H1 (cell line): ENCODE results near the gene NFIA. TPM values are rescaled to one million over a fixed set of nuclear protein-coding genes. Genes with fewer than 3 reads are reported as not detected.

Experiments used
- CREB1 ChIP-seq: IDR thresholded peaks from 2 replicates; pipeline ENCODE4 v1.6.1; 2012; ENCODE audit warnings: inconsistent platforms
- RNF2 ChIP-seq: fragments of 200-900, 300-1000 bp; sonication (generic); IDR thresholded peaks from 2 replicates; pipeline ENCODE4 v1.7.1; 2016; ENCODE audit warnings: borderline replicate concordance, low read depth, mild to moderate bottlenecking, antibody characterized with exemption, low read length; ENCODE audit not compliant: poor library complexity, severe bottlenecking; ENCODE audit errors: missing control alignments
- SUZ12 ChIP-seq: fragments of 200-600 bp; sonication (generic); IDR thresholded peaks from 2 replicates; pipeline ENCODE4 v1.6.1; 2012; ENCODE audit warnings: mild to moderate bottlenecking, inconsistent platforms, low read length, moderate library complexity, mixed read lengths
- polyA plus RNA-seq, 7 experiments: library from polyadenylated mRNA; depleted of rRNA in 3 of 7; stranded (reverse) in 5 of 7; unstranded in 2 of 7; fragments of >200 nt in 5 of 7; fragments of 200-250 nt in 2 of 7; gene quantifications; 1 replicate in 5 of 7; 2 replicates in 1 of 7; 4 replicates in 1 of 7; pipeline versions ENCODE4 v1.2.1 to v1.2.3, GENCODE V29; 2011 to 2013; ENCODE audit warnings: missing spikeins in 2 of 7, mixed read lengths in 2 of 7
- total RNA-seq: library from RNA; stranded (reverse); fragmentation: NEBNext Ultra II Directional; extraction: Animal tissue kit (Norgen Biotek cat#: 25700); gene quantifications from 2 replicates; pipeline ENCODE4 v1.2.1, GENCODE V29; 2021
- TF ChIP-seq, protein P1 (sequence below): IDR thresholded peaks from 2 replicates; pipeline ENCODE4 v1.6.1; 2011; ENCODE audit warnings: low read depth, mild to moderate bottlenecking, low read length; ENCODE audit not compliant: insufficient read depth

The NFIA gene
- total and polyA plus RNA-seq, 2 of the 8 experiments (the other 6 are each of a cell fraction or from before 2014, with no cell fraction given), result 1.8 to 2.3 TPM

DNA sequence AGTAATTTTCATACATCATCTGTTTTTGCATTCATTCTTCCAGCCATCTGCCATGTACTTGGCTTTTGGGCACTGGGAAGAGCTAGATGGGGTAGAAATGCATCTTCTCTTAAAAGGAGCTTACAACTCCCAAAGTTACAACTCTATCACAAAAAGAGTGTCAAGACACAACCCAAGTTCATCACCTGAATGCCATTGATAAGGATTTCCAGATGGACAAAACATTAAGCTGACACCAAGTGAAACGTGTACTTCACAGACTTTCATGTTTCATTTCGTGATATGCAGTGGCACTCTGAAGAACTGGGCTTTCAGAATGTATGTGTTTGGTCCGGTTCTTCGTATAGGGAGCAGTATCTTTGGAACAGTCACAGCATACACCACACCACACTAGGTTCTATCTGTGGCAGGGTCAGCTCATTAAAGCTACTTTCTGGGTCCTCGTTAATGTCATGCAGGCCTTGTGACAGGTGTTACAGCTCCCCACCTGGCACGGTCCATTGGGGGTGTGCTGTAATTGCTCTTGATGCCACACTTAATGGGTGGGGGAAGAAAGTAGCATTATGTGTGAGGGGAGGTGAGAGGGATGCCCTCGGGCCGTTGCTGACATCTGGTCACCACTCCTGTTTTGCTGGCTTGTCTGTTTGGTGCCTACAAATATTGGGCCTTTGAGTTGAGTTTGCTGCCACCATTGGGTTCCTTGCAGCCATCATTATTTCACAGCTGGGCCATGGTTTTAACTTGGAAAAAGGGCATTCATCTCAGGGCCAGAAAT lies 164.9 kb downstream of the NFIA start (continued):
- TF ChIP-seq SUZ12 (no peak), RNF2 (no peak), CREB1 (no peak)
- TF ChIP-seq, protein P1, sequence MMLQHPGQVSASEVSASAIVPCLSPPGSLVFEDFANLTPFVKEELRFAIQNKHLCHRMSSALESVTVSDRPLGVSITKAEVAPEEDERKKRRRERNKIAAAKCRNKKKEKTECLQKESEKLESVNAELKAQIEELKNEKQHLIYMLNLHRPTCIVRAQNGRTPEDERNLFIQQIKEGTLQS, result no peak
